ENCODE results near the gene KCNJ15. TPM values are rescaled to one million over a fixed set of nuclear protein-coding genes. Genes with fewer than 3 reads are reported as not detected.

The KCNJ15 gene
- total RNA-seq, 2 donors from 2014 or later = 0.12 TPM; not detected in 1

GRCh38 chr21:38340131-38340530 is 83.3 kb downstream of the KCNJ15 start:
- Mint-ChIP-seq H3K27me3 (no peaks in the 10 kb centered on the region), H3K27ac (no peak overlapping the region), H3K36me3 (ENCODE audit: low read depth) (no peaks in the 10 kb centered on the region), H3K4me1 (no peaks in the 10 kb centered on the region), H3K4me3 (no peak overlapping the region)
- DNase-seq (no peak), ATAC-seq (no peak)
- H3K9me3 ChIP-seq (ENCODE audit: control insufficient read depth, low read length, poor library complexity, severe bottlenecking) = no peaks in the 10 kb centered on the region

GRCh38 chr21:38341546-38342012 is 84.8 kb downstream of the KCNJ15 start:
- H3K4me1 Mint-ChIP-seq = no peaks in the 10 kb centered on the region
- H3K9me3 ChIP-seq (ENCODE audit: control insufficient read depth, low read length, poor library complexity, severe bottlenecking) = no peaks in the 10 kb centered on the region
- H3K36me3 Mint-ChIP-seq (ENCODE audit: low read depth) = no peaks in the 10 kb centered on the region
- H3K4me3 Mint-ChIP-seq = no peak overlapping the region
- no peak overlapping the region for H3K27ac Mint-ChIP-seq
- no peak for DNase-seq
- no peak for ATAC-seq
- no peaks in the 10 kb centered on the region for H3K27me3 Mint-ChIP-seq

GRCh38 chr21:38342739-38343138 is 85.9 kb downstream of the KCNJ15 start:
- Mint-ChIP-seq H3K4me3 (no peak overlapping the region), H3K36me3 (ENCODE audit: low read depth) (no peaks in the 10 kb centered on the region), H3K27me3 (no peaks in the 10 kb centered on the region), H3K4me1 (no peaks in the 10 kb centered on the region), H3K27ac (no peak overlapping the region)
- ATAC-seq (no peak), DNase-seq (no peak)
- H3K9me3 ChIP-seq (ENCODE audit: control insufficient read depth, low read length, poor library complexity, severe bottlenecking) = no peaks in the 10 kb centered on the region

GRCh38 chr21:38343691-38344090 is 86.9 kb downstream of the KCNJ15 start:
- H3K27me3 Mint-ChIP-seq = no peaks in the 10 kb centered on the region
- no peak overlapping the region for H3K4me3 Mint-ChIP-seq
- DNase-seq = no peak
- H3K36me3 Mint-ChIP-seq (ENCODE audit: low read depth) = no peaks in the 10 kb centered on the region
- no peak for ATAC-seq
- H3K4me1 Mint-ChIP-seq = no peaks in the 10 kb centered on the region
- H3K27ac Mint-ChIP-seq = no peak overlapping the region
- no peaks in the 10 kb centered on the region for H3K9me3 ChIP-seq (ENCODE audit: control insufficient read depth, low read length, poor library complexity, severe bottlenecking)

- H3K36me3 Mint-ChIP-seq (ENCODE audit: low read depth) = peaks cover 3% of the 10 kb centered on the region
- DNase-seq (no peak), ATAC-seq (no peak)
- peaks cover 11% of the 10 kb centered on the region for H3K27me3 Mint-ChIP-seq
- H3K27ac Mint-ChIP-seq = no peak overlapping the region
- no peaks in the 10 kb centered on the region for H3K4me1 Mint-ChIP-seq
- H3K4me3 Mint-ChIP-seq = no peak overlapping the region
- no peaks in the 10 kb centered on the region for H3K9me3 ChIP-seq (ENCODE audit: control insufficient read depth, low read length, poor library complexity, severe bottlenecking)
These were observed 89.5 kb downstream of the KCNJ15 start for GRCh38 chr21:38346286-38346685.

GRCh38 chr21:38349111-38349746 is 92.4 kb downstream of the KCNJ15 start:
- H3K27ac Mint-ChIP-seq = no peak overlapping the region

GRCh38 chr21:38349977-38350376 is 93.2 kb downstream of the KCNJ15 start:
- ATAC-seq = no peak
- H3K9me3 ChIP-seq (ENCODE audit: control insufficient read depth, low read length, poor library complexity, severe bottlenecking) = no peaks in the 10 kb centered on the region
- Mint-ChIP-seq H3K4me1 (peaks cover 9% of the 10 kb centered on the region), H3K27ac (no peak overlapping the region), H3K4me3 (no peak overlapping the region), H3K36me3 (ENCODE audit: low read depth) (peaks cover 3% of the 10 kb centered on the region), H3K27me3 (peaks cover 27% of the 10 kb centered on the region)
- no peak for DNase-seq

More at GRCh38 chr21:38349111-38349746, 92.4 kb downstream of the KCNJ15 start:
- Mint-ChIP-seq H3K36me3 (ENCODE audit: low read depth) (peaks cover 3% of the 10 kb centered on the region), H3K27me3 (peaks cover 19% of the 10 kb centered on the region), H3K4me3 (no peak overlapping the region), H3K4me1 (peaks cover 5% of the 10 kb centered on the region)
- ATAC-seq (no peak), DNase-seq (no peak)
- H3K9me3 ChIP-seq (ENCODE audit: control insufficient read depth, low read length, poor library complexity, severe bottlenecking) = no peaks in the 10 kb centered on the region

- Mint-ChIP-seq H3K4me1 (peaks cover 9% of the 10 kb centered on the region), H3K36me3 (ENCODE audit: low read depth) (peaks cover 3% of the 10 kb centered on the region), H3K27ac (peak overlapping the region; percentile 39), H3K27me3 (peaks cover 32% of the 10 kb centered on the region), H3K4me3 (no peak overlapping the region)
- DNase-seq (no peak), ATAC-seq (no peak)
- no peaks in the 10 kb centered on the region for H3K9me3 ChIP-seq (ENCODE audit: control insufficient read depth, low read length, poor library complexity, severe bottlenecking)
These were observed 93.9 kb downstream of the KCNJ15 start for GRCh38 chr21:38350684-38351083.

- DNase-seq (no peak), ATAC-seq (no peak)
- H3K4me3 Mint-ChIP-seq = no peak overlapping the region
- peaks cover 12% of the 10 kb centered on the region for H3K4me1 Mint-ChIP-seq
- peaks cover 36% of the 10 kb centered on the region for H3K27me3 Mint-ChIP-seq
- H3K27ac Mint-ChIP-seq = peak overlapping the region; percentile 39
- no peaks in the 10 kb centered on the region for H3K9me3 ChIP-seq (ENCODE audit: control insufficient read depth, low read length, poor library complexity, severe bottlenecking)
- H3K36me3 Mint-ChIP-seq (ENCODE audit: low read depth) = peaks cover 5% of the 10 kb centered on the region
These were observed 94.6 kb downstream of the KCNJ15 start for GRCh38 chr21:38351176-38351959.

GRCh38 chr21:38351961-38352521 is 95.2 kb downstream of the KCNJ15 start:
- no peaks in the 10 kb centered on the region for H3K9me3 ChIP-seq (ENCODE audit: control insufficient read depth, low read length, poor library complexity, severe bottlenecking)
- peak overlapping the region; percentile 45 for H3K4me3 Mint-ChIP-seq
- DNase-seq (no peak), ATAC-seq (no peak)
- peaks cover 41% of the 10 kb centered on the region for H3K27me3 Mint-ChIP-seq
- H3K27ac Mint-ChIP-seq = peak overlapping the region; percentile 39
- peaks cover 7% of the 10 kb centered on the region for H3K36me3 Mint-ChIP-seq (ENCODE audit: low read depth)
- peaks cover 13% of the 10 kb centered on the region for H3K4me1 Mint-ChIP-seq

- no peak for ATAC-seq
- Mint-ChIP-seq H3K27ac (no peak overlapping the region), H3K27me3 (peaks cover 41% of the 10 kb centered on the region), H3K36me3 (ENCODE audit: low read depth) (peaks cover 7% of the 10 kb centered on the region), H3K4me1 (peaks cover 13% of the 10 kb centered on the region), H3K4me3 (no peak overlapping the region)
- H3K9me3 ChIP-seq (ENCODE audit: control insufficient read depth, low read length, poor library complexity, severe bottlenecking) = no peaks in the 10 kb centered on the region
- peak in 1 of 3 donors; percentile 17 for DNase-seq
These were observed 95.9 kb downstream of the KCNJ15 start for GRCh38 chr21:38352536-38353219.

- ATAC-seq (no peak), DNase-seq (no peak)
- peaks cover 15% of the 10 kb centered on the region for H3K4me1 Mint-ChIP-seq
- H3K9me3 ChIP-seq (ENCODE audit: control insufficient read depth, low read length, poor library complexity, severe bottlenecking) = no peaks in the 10 kb centered on the region
- no peak overlapping the region for H3K4me3 Mint-ChIP-seq
- H3K27ac Mint-ChIP-seq = no peak overlapping the region
- peaks cover 48% of the 10 kb centered on the region for H3K27me3 Mint-ChIP-seq
- H3K36me3 Mint-ChIP-seq (ENCODE audit: low read depth) = peaks cover 7% of the 10 kb centered on the region
These were observed 97.4 kb downstream of the KCNJ15 start for GRCh38 chr21:38354231-38354630.

- peaks cover 7% of the 10 kb centered on the region for H3K36me3 Mint-ChIP-seq (ENCODE audit: low read depth)
- no peak for DNase-seq
- H3K9me3 ChIP-seq (ENCODE audit: control insufficient read depth, low read length, poor library complexity, severe bottlenecking) = no peaks in the 10 kb centered on the region
- peaks cover 15% of the 10 kb centered on the region for H3K4me1 Mint-ChIP-seq
- peaks cover 53% of the 10 kb centered on the region for H3K27me3 Mint-ChIP-seq
- H3K4me3 Mint-ChIP-seq = no peak overlapping the region
- H3K27ac Mint-ChIP-seq = no peak overlapping the region
- no peak for ATAC-seq
These were observed 98.0 kb downstream of the KCNJ15 start for GRCh38 chr21:38354746-38355145.

Data from T-helper 17 cell (primary cell).